Colonic mucosa (tissue), 4 donors: Measurements from ENCODE around the gene DMD. TPM values are rescaled to one million over a fixed set of nuclear protein-coding genes. Genes with fewer than 3 reads are reported as not detected.

Experiments used
- DNase-seq: peaks from one replicate; pipeline ENCODE4 v3.0.0-alpha.2; 2020
- H3K27ac ChIP-seq: fragments of 200-600 bp; one replicate; pipeline ENCODE4 v1.8.0; 2021
- H3K27me3 ChIP-seq: fragments of 200-600 bp; one replicate; pipeline ENCODE4 v1.8.0; 2021
- H3K36me3 ChIP-seq: fragments of 200-600 bp; one replicate; pipeline ENCODE4 v1.8.0; 2021
- H3K4me1 ChIP-seq: fragments of 200-600 bp; one replicate; pipeline ENCODE4 v1.8.0; 2021; ENCODE audit warnings: mild to moderate bottlenecking
- H3K4me3 ChIP-seq: fragments of 200-600 bp; one replicate; pipeline ENCODE4 v1.8.0; 2021
- H3K9ac ChIP-seq, 2 donors: one replicate each; pipeline ENCODE4 v1.7.0; 2013; ENCODE audit warnings: control low read depth in 2 of 2, low read depth in 2 of 2, low read length in 2 of 2
- H3K9me3 ChIP-seq: fragments of 200-600 bp; one replicate; pipeline ENCODE4 v1.8.0; 2021
- intact Hi-C: fragments of 100-400 bp; cut with DNase I; formaldehyde crosslinking; loops from one replicate; pipeline ENCODE4 v1.14.1; 2022
- total RNA-seq, 2 donors: library from RNA; stranded (reverse); fragmentation: NEBNext Ultra II Directional in 1 of 2; extraction: Animal tissue kit (Norgen Biotek cat#: 25700) in 1 of 2; gene quantifications; one replicate each; pipeline ENCODE4 v1.2.1, GENCODE V29; 2021
- TF ChIP-seq, protein P1 (sequence below): fragments of 200-600 bp; IDR thresholded peaks from one replicate; pipeline ENCODE4 v1.8.0; 2022; ENCODE audit warnings: antibody characterized with exemption, mild to moderate bottlenecking
- donor health status: healthy.
- donor health status: DM: no; HTN: no; CAD: no.
- donor health status: DM: no; HTN: no; CAD: no.

DMD gene
- total RNA-seq, 2 donors from 2014 or later = 7.3 to 24.5 TPM

DNA sequence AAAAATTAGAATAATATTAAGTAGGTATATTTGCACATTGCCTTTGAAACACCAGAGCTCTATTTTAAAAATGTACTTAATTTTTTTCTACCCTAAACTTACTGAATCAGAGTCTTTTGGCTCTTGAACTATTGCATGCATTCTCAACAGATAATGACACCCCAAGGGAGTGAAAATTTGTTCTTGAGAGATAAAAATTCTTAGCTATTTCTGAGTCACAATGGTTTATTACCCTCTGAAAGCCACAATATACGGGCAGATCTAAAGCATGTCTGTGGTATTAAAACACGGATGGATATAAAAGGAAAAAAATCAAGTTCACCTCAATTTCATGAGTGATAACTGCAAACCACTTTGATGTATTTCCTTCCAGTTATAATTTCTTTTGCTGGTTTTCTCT lies 1503.2 kb downstream of the DMD start:
- TF ChIP-seq, protein P1, sequence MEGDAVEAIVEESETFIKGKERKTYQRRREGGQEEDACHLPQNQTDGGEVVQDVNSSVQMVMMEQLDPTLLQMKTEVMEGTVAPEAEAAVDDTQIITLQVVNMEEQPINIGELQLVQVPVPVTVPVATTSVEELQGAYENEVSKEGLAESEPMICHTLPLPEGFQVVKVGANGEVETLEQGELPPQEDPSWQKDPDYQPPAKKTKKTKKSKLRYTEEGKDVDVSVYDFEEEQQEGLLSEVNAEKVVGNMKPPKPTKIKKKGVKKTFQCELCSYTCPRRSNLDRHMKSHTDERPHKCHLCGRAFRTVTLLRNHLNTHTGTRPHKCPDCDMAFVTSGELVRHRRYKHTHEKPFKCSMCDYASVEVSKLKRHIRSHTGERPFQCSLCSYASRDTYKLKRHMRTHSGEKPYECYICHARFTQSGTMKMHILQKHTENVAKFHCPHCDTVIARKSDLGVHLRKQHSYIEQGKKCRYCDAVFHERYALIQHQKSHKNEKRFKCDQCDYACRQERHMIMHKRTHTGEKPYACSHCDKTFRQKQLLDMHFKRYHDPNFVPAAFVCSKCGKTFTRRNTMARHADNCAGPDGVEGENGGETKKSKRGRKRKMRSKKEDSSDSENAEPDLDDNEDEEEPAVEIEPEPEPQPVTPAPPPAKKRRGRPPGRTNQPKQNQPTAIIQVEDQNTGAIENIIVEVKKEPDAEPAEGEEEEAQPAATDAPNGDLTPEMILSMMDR = no peak
- no peak for DNase-seq
- Histone ChIP-seq H3K27me3 (no peaks in the 10 kb centered on the region), H3K4me1 (no peaks in the 10 kb centered on the region), H3K9ac (no peak overlapping the region), H3K4me3 (no peak overlapping the region), H3K9me3 (no peaks in the 10 kb centered on the region), H3K27ac (no peak overlapping the region), H3K36me3 (no peaks in the 10 kb centered on the region)
- intact Hi-C loops = no loop called here

DNA sequence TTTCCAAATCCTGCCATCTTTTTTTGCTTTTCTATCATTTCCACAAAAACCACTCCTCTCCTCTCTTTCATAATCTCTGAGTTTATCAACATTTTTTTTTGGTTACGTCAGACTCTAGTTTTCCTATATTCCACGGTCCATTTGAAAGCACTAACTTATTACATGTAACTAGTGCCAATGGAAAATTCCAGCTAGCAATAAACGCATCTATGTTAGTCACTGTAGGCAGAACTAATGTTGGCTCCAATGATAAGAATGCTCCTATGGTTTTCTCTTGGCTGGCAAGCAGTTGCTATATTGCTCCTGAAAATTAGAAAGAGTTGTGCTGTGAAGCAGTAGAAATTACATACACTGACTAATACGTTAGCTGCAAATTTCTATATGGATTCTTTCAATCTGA lies 1504.9 kb downstream of the DMD start:
- no peak for DNase-seq

DNA sequence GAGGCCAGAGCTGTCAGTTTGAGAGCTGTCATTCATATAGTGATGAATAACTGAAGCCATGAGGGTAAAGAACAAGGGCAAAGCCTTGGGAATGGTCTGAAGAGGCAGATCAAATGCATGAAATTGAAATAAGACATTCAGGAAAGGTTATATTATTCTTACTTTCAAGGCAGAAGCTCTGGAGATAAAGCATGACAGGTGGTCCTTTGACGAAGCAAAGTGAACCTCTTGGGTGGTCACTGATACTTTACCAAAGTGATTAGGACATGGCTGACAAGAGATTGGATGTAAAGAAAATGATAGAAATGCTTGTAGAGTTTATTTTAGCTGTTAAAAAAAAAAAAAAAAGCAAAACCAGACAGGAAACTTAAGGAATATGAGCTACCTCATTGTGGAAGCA lies 1505.5 kb downstream of the DMD start:
- H3K4me1 ChIP-seq = no peaks in the 10 kb centered on the region
- H3K9me3 ChIP-seq = no peaks in the 10 kb centered on the region
- H3K36me3 ChIP-seq = no peaks in the 10 kb centered on the region
- H3K4me3 ChIP-seq = no peak overlapping the region
- intact Hi-C loops = no loop called here
- TF ChIP-seq, protein P1 = no peak
- no peak for DNase-seq
- H3K27ac ChIP-seq = no peak overlapping the region
- H3K27me3 ChIP-seq = no peaks in the 10 kb centered on the region
- no peak overlapping the region for H3K9ac ChIP-seq

More for the DNA sequence above, 1504.9 kb downstream of the DMD start:
- no peak overlapping the region for H3K4me3 ChIP-seq
- H3K27ac ChIP-seq = no peak overlapping the region
- no peaks in the 10 kb centered on the region for H3K27me3 ChIP-seq
- TF ChIP-seq, protein P1 = no peak
- H3K4me1 ChIP-seq = no peaks in the 10 kb centered on the region
- no peaks in the 10 kb centered on the region for H3K9me3 ChIP-seq
- H3K9ac ChIP-seq = no peak overlapping the region
- intact Hi-C loops = no loop called here
- H3K36me3 ChIP-seq = no peaks in the 10 kb centered on the region

DNA sequence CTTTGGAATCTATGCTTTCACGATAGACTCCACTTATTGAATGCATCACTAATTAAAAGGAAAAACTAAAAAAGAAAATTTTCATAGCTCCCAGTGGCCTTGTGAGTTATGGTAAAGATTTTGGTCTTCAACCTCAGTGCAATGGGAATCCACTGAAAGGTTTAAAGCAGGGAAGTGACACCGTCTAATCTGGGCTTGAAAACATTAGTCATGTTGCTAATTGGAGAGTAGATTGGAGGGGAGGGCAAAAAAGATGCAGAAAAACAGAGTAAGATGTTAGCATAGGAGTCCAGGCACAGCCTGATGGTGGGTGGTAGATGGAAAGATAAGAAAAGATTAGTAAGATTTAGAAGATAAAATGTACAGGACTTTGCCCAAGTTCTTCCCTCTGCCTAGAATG lies 1506.4 kb downstream of the DMD start:
- Histone ChIP-seq H3K4me3 (no peak overlapping the region), H3K9me3 (no peaks in the 10 kb centered on the region), H3K4me1 (no peaks in the 10 kb centered on the region), H3K36me3 (no peaks in the 10 kb centered on the region), H3K9ac (no peak overlapping the region), H3K27ac (no peak overlapping the region), H3K27me3 (no peaks in the 10 kb centered on the region)
- no peak for DNase-seq
- intact Hi-C loops = no loop called here
- TF ChIP-seq, protein P1 = no peak

DNA sequence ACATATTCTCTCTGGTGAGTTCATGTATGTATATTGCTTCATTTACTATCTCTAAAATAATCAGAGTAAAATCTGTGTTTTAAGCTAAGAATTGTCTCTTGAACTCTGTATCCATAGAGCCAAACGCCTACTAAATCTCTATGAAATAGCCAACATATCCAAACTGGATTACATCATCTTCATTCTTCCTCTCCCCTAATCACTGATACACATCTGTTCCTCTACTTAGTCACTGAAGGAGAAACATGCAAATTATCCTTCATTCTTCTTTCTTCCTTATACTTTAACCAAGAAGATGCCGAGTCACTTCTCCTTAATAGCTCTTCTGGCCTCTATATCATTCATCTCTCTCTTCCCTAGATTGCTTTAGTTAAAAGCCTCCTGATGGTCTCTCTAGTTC lies 1509.1 kb downstream of the DMD start:
- H3K27ac ChIP-seq = no peak overlapping the region
- intact Hi-C loops = no loop called here
- no peak for DNase-seq
- H3K4me1 ChIP-seq = no peaks in the 10 kb centered on the region
- no peak overlapping the region for H3K9ac ChIP-seq
- no peaks in the 10 kb centered on the region for H3K9me3 ChIP-seq
- TF ChIP-seq, protein P1 = no peak
- no peak overlapping the region for H3K4me3 ChIP-seq
- H3K27me3 ChIP-seq = no peaks in the 10 kb centered on the region
- H3K36me3 ChIP-seq = no peaks in the 10 kb centered on the region
